D721Med (cell line): Measurements from ENCODE around the gene TLR10.
"Not testable (repeated sequence)": the region's sequence is repeated elsewhere in the genome, so short reads cannot be mapped to it uniquely, and the experiment has no call there.

Source experiments
- DNase-seq: peaks from one replicate; pipeline ENCODE4 v3.0.0; 2011; ENCODE audit warnings: low spot score; ENCODE audit not compliant: insufficient read length
- FAIRE-seq: peaks from 2 replicates; lab custom pipeline; 2011; peaks lifted over from hg19 to GRCh38; lab: Jason Lieb, UNC
- TF ChIP-seq, protein P1 (sequence below): IDR thresholded peaks from 2 replicates; pipeline ENCODE4 v1.5.1; 2012; ENCODE audit warnings: mild to moderate bottlenecking, control low read depth; ENCODE audit not compliant: insufficient read depth; ENCODE audit errors: missing control alignments

Gene TLR10

DNA sequence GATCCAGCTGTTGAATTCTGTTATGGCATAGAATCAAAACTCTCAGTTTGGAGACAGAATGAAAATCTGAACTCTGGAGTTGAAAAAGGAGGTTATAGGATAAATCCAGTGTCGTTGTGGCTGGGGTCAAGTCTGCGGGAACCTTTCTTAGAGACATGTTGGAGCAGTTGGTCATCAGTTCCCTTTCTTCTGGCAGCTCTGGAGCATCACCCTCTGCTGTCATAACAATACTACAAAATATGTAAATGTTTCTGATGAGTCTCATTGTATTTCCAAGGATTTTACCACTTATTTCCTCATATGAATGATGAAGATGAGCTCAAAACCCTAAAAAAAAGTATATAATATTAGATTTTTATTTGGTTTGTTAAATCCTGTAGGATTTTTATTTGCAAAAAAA lies 7.5 kb downstream of the TLR10 start:
- TF ChIP-seq, protein P1, sequence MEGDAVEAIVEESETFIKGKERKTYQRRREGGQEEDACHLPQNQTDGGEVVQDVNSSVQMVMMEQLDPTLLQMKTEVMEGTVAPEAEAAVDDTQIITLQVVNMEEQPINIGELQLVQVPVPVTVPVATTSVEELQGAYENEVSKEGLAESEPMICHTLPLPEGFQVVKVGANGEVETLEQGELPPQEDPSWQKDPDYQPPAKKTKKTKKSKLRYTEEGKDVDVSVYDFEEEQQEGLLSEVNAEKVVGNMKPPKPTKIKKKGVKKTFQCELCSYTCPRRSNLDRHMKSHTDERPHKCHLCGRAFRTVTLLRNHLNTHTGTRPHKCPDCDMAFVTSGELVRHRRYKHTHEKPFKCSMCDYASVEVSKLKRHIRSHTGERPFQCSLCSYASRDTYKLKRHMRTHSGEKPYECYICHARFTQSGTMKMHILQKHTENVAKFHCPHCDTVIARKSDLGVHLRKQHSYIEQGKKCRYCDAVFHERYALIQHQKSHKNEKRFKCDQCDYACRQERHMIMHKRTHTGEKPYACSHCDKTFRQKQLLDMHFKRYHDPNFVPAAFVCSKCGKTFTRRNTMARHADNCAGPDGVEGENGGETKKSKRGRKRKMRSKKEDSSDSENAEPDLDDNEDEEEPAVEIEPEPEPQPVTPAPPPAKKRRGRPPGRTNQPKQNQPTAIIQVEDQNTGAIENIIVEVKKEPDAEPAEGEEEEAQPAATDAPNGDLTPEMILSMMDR, result no peak

DNA sequence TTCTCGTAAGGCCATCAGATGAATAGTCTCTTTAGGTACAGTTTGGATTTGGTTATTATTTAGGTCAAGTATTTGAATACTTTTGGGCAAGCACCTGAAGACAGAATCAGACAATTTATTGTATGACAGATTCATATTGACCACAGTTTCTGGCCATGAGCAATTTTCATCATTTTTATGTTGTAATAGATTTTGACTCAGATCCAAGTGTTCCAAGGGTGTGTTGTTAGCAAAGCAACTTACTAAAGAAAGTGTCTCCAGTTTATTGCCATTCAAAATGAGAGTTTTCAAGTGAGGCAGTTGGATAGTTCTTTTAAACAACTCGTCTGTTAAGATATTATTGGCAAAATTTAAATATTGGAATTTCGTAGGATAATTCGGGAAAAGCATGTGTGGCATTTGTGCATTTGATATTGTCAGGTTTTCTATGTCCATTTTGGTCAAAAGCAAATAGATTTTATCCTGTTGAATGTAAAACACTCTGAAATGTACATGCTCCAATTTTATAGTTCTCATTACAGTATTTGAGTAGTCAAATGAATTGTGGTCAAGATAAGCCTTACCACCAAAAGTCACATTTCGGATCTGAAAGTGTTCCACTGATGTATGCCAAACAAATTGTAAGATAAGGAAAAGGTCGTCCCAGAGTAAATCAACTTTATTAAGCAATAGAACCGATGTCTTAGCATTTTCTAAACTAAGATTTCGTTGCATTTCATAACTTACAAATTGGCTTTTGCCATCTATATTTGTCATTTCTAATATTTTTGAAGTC lies 8.4 kb downstream of the TLR10 start:
- FAIRE-seq (no peak), DNase-seq (no peak)
- TF ChIP-seq, protein P1, result no peak

More for the DNA sequence above, 7.5 kb downstream of the TLR10 start:
- DNase-seq, result no peak
- FAIRE-seq, result no peak

DNA sequence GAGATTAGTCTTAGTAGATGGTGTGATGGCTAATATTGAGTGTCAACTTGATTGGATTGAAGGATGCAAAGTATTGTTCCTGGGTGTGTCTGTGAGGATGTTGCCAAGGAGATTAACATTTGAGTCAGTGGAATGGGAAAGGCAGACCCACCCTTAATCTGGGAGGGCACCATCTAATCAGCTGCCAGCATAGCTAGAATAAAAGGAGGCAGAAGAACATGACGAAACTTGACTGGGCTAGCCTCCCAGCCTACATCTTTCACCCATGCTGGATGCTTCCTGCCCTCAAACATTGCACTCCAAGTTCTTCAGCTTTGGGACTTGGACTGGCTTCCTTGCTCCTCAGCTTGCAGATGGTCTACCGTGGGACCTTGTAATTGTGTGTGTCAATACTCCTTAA lies 12.5 kb downstream of the TLR10 start:
- not testable (repeated sequence) for FAIRE-seq, DNase-seq

DNA sequence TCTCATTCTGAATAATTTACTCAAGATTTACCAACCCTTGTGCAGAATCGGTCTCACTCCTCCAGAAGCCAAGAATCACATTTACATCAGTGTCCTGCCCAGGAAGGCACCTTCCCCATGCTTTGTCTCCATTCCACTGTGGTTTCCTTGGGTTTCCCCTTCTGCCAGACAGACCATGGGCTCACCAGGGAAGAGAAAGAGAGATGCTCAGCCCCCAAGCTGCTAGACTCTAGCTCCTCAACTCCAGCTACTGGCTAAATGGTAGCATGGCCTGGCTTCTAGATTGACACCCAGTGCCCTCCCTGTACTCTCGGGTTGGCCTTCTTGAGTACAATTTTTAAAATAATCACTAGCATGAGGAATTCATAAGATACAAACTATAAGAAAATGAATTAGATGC lies 12.9 kb downstream of the TLR10 start:
- FAIRE-seq (no peak), DNase-seq (no peak)
- TF ChIP-seq, protein P1, result no peak

DNA sequence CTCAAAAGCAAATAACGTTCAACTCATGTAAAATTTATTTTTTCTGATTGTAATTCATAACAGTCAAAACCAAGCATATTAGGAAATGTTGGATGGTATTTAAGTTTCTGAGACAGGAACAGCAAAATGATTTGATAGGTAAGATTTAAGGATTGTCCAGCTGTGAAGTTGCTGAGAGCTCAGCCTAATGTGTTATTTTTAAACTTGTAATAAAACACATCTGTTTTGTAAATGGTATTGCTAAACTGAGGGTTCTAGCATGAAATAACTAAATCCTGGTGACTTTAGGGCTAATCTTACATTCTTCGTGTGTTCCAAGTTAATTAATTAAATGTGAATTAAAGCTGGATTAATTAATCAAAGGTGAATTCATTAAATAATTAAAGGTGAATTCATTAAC lies 13.3 kb downstream of the TLR10 start:
- DNase-seq, result no peak
- no peak for FAIRE-seq
- TF ChIP-seq, protein P1, result no peak

DNA sequence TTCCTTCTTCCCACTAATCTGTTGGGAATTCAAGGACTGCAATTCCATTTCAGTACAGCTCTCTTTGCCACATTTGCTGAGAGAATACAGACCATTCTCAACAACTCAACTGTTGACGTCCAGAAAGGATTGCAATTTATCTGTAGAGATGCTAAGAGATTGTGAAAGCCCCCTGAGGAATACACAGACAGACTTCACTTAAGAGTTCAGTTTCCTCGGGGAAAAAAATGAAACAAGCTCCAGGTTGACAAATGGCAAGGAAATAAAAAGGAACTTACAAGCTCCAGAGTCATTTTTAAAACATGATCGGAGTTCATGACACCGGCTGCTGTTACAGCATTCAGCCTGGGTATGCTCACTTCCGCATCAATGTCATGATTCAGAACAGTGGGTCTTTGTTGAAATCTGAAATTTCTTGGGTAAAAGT lies 13.8 kb downstream of the TLR10 start:
- FAIRE-seq, result no peak
- TF ChIP-seq, protein P1, result no peak
- no peak for DNase-seq

DNA sequence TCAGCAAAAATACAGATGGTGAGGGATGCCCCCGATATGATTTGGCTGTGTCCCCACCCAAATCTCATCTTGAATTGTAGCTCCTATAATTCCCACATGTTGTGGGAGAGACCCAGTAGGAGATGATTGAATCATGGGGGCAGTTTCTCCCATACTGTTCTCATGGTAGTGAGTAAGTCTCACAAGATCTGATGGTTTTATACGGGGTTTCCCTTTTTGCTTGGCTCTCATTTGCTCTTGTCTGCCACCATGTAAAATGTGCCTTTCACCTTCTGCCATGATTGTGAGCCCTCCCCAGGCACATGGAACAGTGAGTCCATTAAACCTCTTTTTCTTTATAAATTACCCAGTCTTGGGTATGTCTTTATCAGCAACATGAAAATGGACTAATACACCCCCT lies 15.8 kb downstream of the TLR10 start:
- not testable (repeated sequence) for FAIRE-seq, DNase-seq

DNA sequence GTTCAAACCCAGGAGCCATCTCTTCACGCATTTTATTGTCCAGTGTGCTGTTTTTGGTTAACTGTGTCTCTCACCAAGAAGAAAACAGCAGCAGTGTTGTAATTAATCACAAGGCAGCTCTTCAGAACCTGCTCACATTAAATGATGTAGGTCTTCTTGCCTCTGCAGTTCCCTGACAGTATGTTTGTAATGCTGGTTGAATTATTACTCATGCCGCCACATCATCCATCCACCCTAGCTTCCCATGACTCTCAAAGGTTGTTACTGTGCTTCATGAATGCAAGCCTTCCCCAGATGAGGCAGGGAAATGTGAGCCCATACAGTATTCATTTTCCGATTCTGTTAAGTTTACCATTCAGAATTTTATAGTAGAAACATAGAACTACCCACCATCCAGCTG lies 17.4 kb downstream of the TLR10 start:
- TF ChIP-seq, protein P1, result no peak
- DNase-seq (no peak), FAIRE-seq (no peak)
